Kidney epithelial cell (primary cell): ENCODE measurements around the gene C14orf132. TPM values are rescaled to one million over a fixed set of nuclear protein-coding genes. Genes with fewer than 3 reads are reported as not detected.

Experiments
- DNase-seq: peaks from one replicate; pipeline ENCODE4 v3.0.0-alpha.2; 2010; ENCODE audit warnings: low read depth
- H3K27me3 ChIP-seq: 2 replicates; pipeline ENCODE4 v1.6.0; 2011; ENCODE audit warnings: low read length; ENCODE audit not compliant: control insufficient read depth, insufficient read depth
- H3K36me3 ChIP-seq: 2 replicates; pipeline ENCODE4 v1.5.1; 2011; ENCODE audit warnings: low read length; ENCODE audit not compliant: control insufficient read depth, insufficient read depth
- H3K4me3 ChIP-seq: 2 replicates; pipeline ENCODE4 v1.5.1; 2011; ENCODE audit warnings: low read depth, mild to moderate bottlenecking, control low read depth, low read length
- CTCF ChIP-seq: IDR thresholded peaks from 2 replicates; pipeline ENCODE4 v1.5.1; 2011; ENCODE audit warnings: mild to moderate bottlenecking, moderate library complexity, low read length, control low read depth, inconsistent platforms; ENCODE audit not compliant: insufficient read depth, poor library complexity, severe bottlenecking
- total RNA-seq: library from RNA; depleted of rRNA; stranded (reverse); fragments of >200 nt; gene quantifications from 2 replicates; pipeline ENCODE4 v1.2.3, GENCODE V29; 2015

Gene C14orf132
- total RNA-seq, 1 donor from 2014 or later = 8.4 TPM

GRCh38 chr14:96064866-96065265, 25.7 kb downstream of the C14orf132 start:
- Histone ChIP-seq H3K27me3 (no peaks in the 10 kb centered on the region), H3K36me3 (no peaks in the 10 kb centered on the region), H3K4me3 (no peak overlapping the region)
- DNase-seq = no peak
- no peak for TF ChIP-seq CTCF

GRCh38 chr14:96065661-96066459, 26.7 kb downstream of the C14orf132 start:
- Histone ChIP-seq H3K27me3 (no peaks in the 10 kb centered on the region), H3K36me3 (no peaks in the 10 kb centered on the region), H3K4me3 (no peak overlapping the region)
- DNase-seq = no peak
- no peak for TF ChIP-seq CTCF

- no peak overlapping the region for H3K4me3 ChIP-seq
- H3K27me3 ChIP-seq = no peaks in the 10 kb centered on the region
- no peak for DNase-seq
- no peak for TF ChIP-seq CTCF
- H3K36me3 ChIP-seq = no peaks in the 10 kb centered on the region
These were observed 27.8 kb downstream of the C14orf132 start for GRCh38 chr14:96066976-96067375.

- no peak for DNase-seq
- H3K4me3 ChIP-seq = no peak overlapping the region
- no peak for TF ChIP-seq CTCF
- no peaks in the 10 kb centered on the region for H3K36me3 ChIP-seq
- H3K27me3 ChIP-seq = no peaks in the 10 kb centered on the region
These were observed 29.1 kb downstream of the C14orf132 start for GRCh38 chr14:96067985-96068930.

GRCh38 chr14:96069421-96069820, 30.3 kb downstream of the C14orf132 start:
- H3K36me3 ChIP-seq = no peaks in the 10 kb centered on the region
- no peak for DNase-seq
- TF ChIP-seq CTCF = no peak
- H3K27me3 ChIP-seq = no peaks in the 10 kb centered on the region
- no peak overlapping the region for H3K4me3 ChIP-seq
